GM21723 (cell line): ENCODE data around the gene CDCA3.
"Not testable (repeated sequence)": the region's sequence is repeated elsewhere in the genome, so short reads cannot be mapped to it uniquely, and the experiment has no call there.

Source experiments
- ATAC-seq: cut with Tn5 transposase; IDR thresholded peaks from one replicate; pipeline ENCODE4 v1.9.1; 2021; ENCODE audit warnings: mild to moderate bottlenecking, moderate library complexity; ENCODE audit not compliant: unreplicated experiment

The CDCA3 gene

DNA sequence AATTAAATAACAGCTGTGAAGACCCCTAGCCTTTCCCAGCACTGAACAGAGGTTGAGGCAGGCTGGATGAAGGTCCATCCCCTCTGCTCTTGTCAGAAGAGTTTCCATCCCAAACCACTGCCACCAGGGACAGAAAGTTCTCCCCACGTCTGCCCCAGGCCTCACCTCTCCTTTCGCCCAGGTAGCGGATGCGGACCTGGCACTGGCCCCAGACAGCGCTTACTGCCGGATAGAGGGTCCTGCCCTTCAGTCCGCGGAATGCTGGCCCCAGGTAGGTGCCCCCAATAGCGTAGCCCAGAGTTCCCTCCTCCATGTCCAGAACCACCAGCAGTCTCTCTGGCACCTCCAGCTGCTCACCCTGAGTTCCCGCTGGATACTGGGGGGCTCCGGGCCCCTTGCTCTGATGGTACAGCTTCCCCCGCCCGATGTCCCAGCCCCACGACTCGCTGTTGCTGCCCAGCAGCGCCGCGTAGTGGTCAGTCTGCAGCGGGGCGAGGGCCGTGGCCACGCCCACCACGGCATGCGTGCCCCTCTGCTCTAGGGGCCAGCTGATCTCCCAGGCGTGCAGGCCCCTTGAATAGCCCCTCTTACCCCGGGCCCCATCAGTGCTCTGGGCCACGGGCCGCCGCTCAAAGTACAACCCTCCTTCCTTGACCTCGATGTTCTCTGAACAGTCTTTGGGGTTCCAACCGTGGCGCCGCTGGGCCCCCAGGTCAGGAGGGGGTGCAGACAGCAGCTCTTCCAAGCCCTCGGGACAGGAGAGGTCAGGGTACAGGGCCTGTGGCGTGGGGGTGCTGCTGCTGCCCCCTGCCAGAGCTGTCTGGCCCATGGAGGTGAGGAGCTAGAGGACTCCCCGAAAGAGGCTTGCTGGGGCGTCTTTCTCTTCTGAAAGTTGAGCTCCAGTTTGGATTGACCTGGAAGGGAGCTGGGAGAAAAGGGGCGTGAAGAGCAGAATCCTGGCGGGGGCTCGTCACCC is 21.3 kb upstream of the CDCA3 start:
- peak; percentile 42 for ATAC-seq

DNA sequence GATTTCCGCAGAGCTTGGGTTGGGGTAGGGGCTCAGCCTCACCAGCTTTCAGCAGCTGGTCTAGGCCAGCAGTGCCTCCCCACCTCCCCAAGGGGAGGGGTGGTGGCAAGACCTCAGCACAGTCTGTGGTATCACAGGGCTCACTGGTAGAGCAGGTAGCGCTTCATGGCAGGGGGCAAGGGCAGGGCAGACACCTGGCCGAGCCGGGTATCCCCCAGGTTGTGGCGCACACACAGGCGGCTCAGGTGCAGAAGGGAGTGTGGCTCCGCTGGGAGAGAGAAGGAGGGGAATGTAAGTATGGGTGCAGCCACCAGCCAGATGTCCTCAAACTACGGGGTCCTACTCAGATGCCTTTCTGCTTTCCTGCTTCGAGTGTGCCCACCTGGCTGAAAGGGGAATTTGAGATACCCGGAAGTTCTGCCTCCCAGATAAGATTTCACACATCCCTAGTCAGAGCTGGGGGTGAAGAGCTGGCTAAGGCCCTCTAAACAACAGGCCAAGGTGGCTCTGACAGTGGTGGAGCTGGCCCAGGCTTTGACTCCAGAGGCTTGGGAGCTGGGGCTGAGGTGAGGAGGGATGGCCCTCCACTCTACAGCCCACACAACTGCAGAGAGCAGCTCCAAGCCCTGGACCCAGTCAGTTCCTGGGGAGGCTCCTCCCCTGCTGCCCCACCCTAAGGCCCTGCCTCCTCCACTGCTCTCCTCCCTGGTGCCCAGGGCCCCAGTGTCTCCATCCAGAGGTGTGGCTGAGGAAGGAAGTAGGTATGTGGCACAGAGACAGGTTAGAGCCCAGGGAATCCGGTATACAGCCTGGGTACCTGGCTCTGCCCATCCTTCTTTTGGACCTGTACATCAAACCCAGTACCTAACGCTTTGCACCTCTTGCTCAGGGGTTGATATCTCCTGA is 20.2 kb upstream of the CDCA3 start:
- ATAC-seq, result no peak

DNA sequence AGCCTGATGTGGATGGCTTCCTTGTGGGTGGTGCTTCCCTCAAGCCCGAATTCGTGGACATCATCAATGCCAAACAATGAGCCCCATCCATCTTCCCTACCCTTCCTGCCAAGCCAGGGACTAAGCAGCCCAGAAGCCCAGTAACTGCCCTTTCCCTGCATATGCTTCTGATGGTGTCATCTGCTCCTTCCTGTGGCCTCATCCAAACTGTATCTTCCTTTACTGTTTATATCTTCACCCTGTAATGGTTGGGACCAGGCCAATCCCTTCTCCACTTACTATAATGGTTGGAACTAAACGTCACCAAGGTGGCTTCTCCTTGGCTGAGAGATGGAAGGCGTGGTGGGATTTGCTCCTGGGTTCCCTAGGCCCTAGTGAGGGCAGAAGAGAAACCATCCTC is 19.2 kb upstream of the CDCA3 start:
- not testable (repeated sequence) for ATAC-seq

DNA sequence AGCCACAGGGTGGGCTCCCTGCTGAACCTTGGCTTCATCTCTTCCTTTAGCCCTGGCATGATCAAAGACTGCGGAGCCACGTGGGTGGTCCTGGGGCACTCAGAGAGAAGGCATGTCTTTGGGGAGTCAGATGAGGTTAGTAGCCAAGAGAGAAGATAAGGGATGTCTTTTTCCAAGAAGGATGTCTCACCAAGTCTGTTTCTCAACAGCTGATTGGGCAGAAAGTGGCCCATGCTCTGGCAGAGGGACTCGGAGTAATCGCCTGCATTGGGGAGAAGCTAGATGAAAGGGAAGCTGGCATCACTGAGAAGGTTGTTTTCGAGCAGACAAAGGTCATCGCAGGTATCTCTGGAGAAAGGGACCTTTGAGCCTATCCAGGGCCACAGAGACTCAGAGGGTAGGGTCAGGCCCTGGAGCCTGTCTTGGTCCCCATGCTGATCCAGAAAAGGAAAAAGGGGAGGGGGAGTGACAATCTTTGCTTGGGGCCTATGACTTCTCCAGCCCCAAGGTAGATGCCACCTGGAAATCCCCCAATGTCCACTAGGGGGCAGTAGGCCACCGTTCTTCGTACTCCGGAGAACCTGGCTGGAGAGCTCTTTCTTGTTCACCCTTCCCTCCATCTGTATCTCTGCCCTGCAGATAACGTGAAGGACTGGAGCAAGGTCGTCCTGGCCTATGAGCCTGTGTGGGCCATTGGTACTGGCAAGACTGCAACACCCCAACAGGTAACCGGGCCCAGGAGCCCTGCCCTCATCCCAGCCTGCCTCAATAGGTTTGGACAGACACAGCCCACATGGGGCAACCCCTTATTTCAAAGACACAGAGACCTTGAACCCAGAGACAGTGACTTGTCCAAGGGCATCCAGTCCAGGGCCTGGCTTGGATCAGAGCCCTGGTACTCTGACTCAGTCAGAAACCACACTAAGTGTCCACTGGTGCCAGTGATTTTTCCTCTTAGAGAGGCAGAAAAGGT is 18.2 kb upstream of the CDCA3 start:
- ATAC-seq, result no peak

DNA sequence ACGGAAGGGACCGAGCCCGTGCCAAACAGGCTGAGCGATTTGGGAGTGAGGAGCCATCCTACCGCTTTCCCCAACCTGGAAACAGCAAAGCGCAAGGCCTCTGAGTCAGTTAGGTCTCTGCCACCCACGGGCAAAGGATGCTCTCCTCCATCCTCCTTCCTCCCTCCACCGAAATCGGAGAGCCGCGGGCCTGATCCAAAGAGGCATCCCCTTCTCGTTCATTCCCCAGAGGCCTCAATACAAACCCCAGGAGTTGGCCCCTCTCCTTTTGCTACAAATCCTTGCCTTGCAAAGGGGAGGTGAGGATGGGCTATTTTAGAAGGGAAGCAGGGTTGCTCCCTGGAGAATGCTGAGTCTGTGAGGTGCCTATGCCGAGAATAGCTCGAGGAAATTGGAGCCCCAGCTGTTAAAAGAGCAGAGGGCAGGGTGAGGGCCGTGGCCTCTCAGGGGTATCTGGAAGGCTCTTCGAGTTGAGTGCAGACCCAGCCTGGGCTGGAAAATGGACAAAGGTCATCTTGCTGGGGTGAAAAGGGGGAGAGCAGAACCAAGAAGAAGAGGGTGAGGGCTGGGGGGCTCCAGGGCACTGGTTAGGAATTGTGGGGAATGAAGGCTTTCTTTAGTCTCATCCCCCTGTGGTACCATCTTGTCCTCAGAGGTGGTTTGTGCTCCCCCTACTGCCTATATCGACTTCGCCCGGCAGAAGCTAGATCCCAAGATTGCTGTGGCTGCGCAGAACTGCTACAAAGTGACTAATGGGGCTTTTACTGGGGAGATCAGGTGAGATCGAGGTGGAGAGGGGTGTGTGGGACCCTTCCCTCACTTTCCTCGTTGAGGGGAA is 17.3 kb upstream of the CDCA3 start:
- no peak for ATAC-seq

DNA sequence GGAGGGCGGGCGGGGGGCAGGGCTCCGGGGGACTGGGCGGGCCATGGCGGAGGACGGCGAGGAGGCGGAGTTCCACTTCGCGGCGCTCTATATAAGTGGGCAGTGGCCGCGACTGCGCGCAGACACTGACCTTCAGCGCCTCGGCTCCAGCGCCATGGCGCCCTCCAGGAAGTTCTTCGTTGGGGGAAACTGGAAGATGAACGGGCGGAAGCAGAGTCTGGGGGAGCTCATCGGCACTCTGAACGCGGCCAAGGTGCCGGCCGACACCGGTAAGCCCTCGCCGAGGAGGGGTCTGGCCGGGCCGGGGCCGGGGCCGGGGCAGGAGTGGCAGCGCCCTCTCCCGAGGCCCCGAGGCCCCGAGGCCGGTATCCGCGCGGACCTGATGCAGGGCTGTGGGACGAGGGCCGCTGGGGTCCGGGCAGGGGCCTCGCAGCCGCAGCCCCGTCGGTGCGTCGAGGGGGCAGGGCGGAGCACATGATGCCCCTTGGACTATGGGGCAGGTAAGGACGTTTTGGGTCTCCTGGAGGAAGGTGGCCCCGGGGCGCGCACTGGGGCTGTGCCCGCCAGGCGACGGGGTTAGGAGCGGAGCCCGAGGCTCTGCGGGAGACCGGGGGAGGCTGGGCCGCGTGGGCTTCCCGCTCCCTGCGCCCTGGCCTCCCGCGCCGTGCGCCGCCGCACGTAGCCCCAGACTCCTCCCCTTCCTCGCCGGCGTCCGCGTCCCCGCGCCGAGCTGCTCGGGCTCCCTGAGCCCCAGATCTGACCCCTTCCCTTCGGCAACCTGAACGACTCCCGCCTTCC is 16.5 kb upstream of the CDCA3 start, which contains the start of gene TPI1:
TSS of gene TPI1 (plus strand) at position 119 of the 798 bp plus-strand sequence. CDS start at position 155, 36 bp downstream.
- peak; percentile 52 for ATAC-seq

DNA sequence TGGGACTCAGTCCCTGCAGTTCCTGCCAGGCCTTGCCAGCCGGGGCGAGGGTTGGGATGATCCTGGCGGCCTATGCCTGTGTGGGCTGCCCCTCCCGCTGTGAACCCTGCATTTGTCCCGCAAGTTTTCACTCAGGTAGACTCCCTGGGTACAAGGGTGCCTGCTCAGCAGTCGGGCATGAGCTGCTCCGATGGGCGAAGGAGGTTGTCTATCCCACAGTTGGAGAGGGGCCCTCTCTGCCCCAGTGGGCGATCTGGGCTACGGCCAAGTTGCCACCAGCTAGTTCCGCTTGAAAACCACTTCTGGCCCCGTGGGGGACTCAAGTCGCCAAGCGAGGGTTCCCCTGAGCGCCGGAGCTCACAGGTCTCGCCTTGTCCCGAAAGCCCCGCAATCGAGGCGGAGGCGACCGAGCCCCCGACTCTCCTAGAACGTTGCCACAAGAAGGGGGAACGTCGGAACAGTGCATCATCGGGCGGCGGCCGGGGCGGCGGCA is 15.9 kb upstream of the CDCA3 start:
- peak; percentile 14 for ATAC-seq

DNA sequence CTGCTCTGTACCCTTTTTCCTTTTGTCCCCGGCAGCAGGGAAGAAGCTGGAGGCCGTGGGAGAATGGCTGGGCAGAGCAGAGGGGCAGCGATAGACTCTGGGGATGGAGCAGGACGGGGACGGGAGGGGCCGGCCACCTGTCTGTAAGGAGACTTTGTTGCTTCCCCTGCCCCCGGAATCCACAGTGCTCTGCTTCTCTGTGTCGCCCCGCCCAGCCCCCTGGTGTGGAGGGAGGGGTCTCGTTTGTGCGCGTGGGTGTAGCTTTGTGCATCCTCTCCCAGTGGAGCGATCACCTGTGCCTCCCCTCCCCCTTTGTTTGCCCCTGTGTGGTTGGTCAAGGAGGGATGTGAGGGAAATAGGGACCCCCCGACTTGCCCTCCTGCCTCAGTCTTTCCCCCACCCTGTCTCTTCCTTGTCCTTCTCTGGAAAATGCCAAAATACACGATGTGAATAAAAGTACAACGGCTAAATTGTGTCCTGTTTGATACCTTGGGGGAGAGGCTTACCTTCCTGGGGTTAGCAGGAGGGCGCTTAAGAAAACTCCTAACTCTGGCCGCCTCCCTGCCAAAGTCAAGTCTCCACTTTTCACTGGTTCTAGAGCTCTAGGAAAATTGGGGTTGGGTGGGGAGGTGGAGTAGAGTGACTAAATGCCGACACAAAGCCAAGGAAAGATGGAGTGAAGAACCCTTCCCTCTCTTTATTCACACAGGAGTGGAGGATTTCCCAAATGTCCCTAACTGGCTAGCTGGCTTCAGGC is 15.3 kb upstream of the CDCA3 start:
- no peak for ATAC-seq

DNA sequence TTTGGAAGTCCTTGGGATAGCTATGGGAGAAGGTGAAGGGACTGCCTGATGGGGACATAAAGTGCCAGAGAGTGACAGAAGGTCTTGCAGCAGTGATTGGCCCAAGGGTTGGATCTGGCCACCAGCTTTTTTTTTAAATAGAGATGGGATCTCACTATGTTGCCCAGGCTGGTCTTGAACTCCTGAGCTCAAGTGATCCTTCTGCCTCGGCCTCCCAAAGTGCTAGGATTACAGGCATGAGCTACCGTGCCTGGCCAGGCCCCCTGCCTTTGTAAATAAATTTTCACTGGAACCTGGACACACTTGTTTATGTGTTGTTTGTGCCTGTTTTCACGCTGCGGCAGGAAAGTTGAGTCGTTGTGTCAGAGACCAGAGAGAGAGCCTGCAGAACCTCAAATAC is 14.2 kb upstream of the CDCA3 start:
- not testable (repeated sequence) for ATAC-seq

DNA sequence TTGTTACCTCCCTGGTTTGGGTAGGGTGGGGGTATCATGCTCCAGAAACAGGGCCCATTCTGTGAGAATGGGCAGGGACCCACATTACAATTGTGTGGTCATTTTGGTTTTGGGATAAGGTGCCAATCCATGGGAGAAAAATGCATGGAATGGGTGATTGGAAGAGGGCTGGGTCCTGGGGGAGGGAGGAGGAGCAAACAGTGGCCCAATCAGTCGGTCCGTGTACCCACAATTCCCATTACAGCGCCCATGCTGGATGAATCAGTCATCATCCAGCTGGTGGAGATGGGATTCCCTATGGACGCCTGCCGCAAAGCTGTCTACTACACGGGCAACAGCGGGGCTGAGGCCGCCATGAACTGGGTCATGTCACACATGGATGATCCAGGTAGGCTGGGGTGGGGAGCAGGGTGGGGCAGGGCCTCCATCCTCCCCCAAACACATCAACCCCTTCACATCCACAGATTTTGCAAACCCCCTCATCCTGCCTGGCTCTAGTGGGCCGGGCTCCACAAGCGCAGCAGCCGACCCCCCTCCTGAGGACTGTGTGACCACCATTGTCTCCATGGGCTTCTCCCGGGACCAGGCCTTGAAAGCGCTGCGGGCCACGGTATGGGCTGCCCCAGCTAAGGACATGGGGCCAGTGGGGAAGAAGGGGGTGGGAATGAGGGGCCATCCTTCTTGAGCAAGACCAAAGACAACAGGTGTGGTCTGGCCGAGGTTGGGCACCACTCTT is 12.7 kb upstream of the CDCA3 start:
- ATAC-seq, result no peak

DNA sequence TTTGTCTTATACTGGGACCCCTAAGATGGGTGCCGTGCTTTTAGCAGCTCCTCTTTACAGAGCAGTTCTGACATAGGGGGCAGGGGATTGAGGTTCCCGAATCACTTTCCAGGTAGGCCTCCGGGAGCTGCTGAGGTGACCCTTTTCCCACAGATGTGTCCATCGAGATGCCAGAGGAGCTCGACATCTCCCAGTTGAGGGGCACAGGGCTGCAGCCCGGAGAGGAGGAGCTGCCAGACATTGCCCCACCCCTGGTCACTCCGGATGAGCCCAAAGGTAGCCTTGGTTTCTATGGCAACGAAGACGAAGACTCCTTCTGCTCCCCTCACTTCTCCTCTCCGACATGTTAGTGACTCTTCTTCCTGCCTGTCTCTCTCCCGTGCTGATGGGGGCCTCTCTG is 11.9 kb upstream of the CDCA3 start:
- no peak for ATAC-seq

DNA sequence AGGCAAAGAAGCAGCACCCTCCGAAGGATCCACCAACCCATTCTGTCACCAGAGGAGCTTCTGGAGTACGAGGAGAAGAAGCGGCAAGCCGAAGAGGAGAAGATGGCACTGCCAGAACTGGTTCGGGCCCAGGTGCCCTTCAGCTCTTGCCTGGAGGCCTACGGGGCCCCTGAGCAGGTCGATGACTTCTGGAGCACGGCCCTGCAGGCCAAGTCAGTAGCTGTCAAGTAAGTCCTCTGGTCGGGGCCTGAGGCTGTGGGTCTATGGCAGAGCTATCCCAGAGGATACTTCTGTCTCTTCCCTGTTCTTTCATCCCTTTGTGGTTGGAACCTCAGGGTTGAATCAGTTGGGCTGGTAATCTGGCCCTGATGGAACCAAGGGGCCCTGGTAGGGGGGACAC is 10.3 kb upstream of the CDCA3 start:
- ATAC-seq, result no peak

DNA sequence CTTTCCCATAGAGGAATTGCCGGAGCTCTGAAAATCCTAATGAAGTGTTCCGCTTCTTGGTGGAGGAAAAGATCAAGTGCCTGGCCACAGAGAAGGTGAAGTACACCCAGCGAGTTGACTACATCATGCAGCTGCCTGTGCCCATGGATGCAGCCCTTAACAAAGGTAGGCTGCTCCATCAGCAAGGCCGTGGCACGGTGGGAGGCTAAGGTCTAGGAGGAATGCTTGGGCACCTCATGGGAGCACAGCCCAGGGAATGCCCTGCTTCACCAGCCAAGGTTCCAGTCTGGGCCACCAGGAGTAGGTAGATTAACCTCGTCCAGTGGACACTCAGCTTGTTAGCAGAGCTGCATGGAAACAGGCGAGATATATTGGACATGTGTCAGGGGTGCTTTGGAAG is 9.9 kb upstream of the CDCA3 start:
- no peak for ATAC-seq

DNA sequence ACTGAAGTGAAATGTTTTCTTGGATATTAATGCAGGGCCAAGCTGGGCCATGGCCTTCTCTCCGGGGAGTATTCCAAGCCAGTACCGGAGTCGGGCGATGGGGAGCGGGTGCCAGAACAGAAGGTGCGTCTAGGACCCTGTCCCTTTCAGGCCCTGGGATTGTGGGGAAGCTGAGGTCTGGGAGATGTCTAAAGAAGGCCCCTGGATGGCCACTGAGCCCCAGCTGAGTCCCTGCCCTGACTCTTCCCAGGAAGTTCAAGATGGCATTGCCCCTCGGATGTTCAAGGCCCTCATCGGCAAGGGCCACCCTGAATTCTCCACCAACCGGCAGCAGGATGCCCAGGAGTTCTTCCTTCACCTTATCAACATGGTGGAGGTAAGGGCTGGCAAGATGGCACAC is 9.0 kb upstream of the CDCA3 start:
- ATAC-seq, result no peak

DNA sequence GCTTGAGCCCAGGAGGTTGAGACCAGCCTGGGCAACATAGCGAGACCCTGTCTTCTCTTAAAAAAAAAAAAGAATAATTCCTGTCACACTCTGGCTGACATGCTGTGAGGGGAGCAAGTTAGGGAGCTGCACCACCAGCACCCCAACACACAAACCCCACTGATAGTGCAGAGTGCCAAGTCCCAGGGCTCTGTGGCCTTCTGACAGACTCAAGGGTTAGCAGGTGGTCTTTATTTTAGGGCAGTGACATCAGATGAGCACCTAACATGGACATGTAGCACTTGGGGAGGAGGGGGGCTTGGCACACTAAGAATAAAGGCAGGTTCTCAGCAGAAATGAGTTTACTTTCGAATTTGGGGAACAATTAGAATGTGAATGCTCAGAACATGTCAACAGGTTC is 7.7 kb upstream of the CDCA3 start:
- ATAC-seq, result no peak

DNA sequence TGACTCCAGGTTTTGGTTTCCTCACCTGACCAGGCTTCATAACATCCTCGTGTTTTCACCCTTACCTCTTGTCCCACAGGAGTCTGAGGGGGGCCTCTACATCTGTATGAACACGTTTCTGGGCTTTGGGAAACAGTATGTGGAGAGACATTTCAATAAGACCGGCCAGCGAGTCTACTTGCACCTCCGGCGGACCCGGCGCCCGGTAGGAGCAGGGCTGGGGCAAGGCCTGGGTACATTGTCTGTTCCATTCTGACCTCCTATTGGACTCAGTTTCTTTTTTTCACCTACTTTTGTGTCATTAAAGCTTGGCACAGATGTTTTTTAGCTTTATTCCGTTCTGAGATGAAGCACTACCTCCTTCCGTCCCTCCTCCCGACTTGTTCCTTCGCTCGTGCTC is 4.2 kb upstream of the CDCA3 start:
- ATAC-seq, result no peak

DNA sequence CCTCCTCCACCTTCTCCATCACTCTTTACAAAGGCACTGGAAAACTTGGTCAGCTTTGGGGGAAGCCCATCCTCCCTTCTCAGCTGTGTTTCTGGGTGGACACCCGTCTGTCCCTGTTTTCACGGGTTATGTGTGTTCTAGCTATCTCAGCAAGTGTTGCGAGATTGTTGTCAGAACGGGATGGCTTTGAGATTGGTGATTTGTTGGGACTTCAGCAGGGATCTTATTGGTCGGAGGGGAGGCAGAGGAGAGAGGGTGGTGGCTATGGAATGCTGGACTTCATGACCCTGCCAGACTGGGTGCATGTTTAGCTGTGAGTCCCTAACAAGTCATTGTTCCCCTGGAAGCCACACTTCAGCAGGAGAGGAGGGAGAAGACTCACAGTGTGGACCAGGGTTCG is 3.0 kb upstream of the CDCA3 start:
- ATAC-seq, result no peak
